Natural killer cell treated with Interleukin-12 subunit alpha and Interleukin-12 subunit beta and Interleukin-15 and Interleukin-18, amount 100 ng/mL, for 72 hours (primary cell): ENCODE measurements around the gene TOMM20. TPM values are rescaled to one million over a fixed set of nuclear protein-coding genes. Genes with fewer than 3 reads are reported as not detected.
"Not testable (repeated sequence)": the region's sequence is repeated elsewhere in the genome, so short reads cannot be mapped to it uniquely, and the experiment has no call there.

ENCODE experiments used
- ATAC-seq, 2 donors: fragments of 150-1000 bp; cut with Tn5 transposase in 1 of 2; sonication (Bioruptor Pico), chemical (Tn5 transposase) in 1 of 2; 2 replicates each; pipeline ENCODE4 v1.10.0; 2021
- DNase-seq: peaks from one replicate; pipeline ENCODE4 v3.0.0; 2022; ENCODE audit warnings: low spot score
- H3K27ac Mint-ChIP-seq, 2 donors: 1 replicate in 1 of 2; 2 replicates in 1 of 2; pipeline ENCODE4 v1.8.0; 2022; ENCODE audit warnings: mixed read lengths in 2 of 2, mild to moderate bottlenecking in 1 of 2, moderate library complexity in 1 of 2
- H3K27me3 Mint-ChIP-seq, 2 donors: 1 replicate in 1 of 2; 2 replicates in 1 of 2; pipeline ENCODE4 v1.8.0; 2022; ENCODE audit warnings: mixed read lengths in 2 of 2
- H3K36me3 Mint-ChIP-seq: one replicate; pipeline ENCODE4 v1.8.0; 2022; ENCODE audit warnings: mixed read lengths
- H3K4me1 Mint-ChIP-seq, 2 donors: 1 replicate in 1 of 2; 2 replicates in 1 of 2; pipeline ENCODE4 v1.8.0; 2022; ENCODE audit warnings: low read depth in 2 of 2, mixed read lengths in 2 of 2, mild to moderate bottlenecking in 1 of 2
- H3K4me3 Mint-ChIP-seq: one replicate; pipeline ENCODE4 v1.8.0; 2022; ENCODE audit warnings: mixed read lengths
- H3K9me3 Mint-ChIP-seq: 2 replicates; pipeline ENCODE4 v1.8.0; 2022; ENCODE audit warnings: mixed read lengths
- total RNA-seq, 2 donors: library from RNA; stranded (reverse); gene quantifications; one replicate each; pipeline ENCODE4 v1.2.3, GENCODE V29; 2022

TOMM20 gene
- total RNA-seq, 2 donors from 2014 or later = 85.7 to 89.6 TPM

- not testable (repeated sequence) for H3K27me3 Mint-ChIP-seq
These were observed 36.6 kb downstream of the TOMM20 start for GRCh38 chr1:235092045-235092406.

GRCh38 chr1:235091319-235092044, 37.2 kb downstream of the TOMM20 start:
- not testable (repeated sequence) for H3K27me3 Mint-ChIP-seq, H3K27ac Mint-ChIP-seq, DNase-seq, H3K9me3 Mint-ChIP-seq, H3K4me3 Mint-ChIP-seq, H3K36me3 Mint-ChIP-seq, ATAC-seq
- H3K4me1 Mint-ChIP-seq = peaks cover 6 to 23% of the 10 kb centered on the region in 2 donors

More at GRCh38 chr1:235092045-235092406, 36.6 kb downstream of the TOMM20 start:
- not testable (repeated sequence) for H3K27ac Mint-ChIP-seq, H3K9me3 Mint-ChIP-seq, ATAC-seq, H3K36me3 Mint-ChIP-seq, DNase-seq, H3K4me3 Mint-ChIP-seq
- peaks cover 6 to 23% of the 10 kb centered on the region in 2 donors for H3K4me1 Mint-ChIP-seq

GRCh38 chr1:235090406-235091069, 38.1 kb downstream of the TOMM20 start:
- no peak for ATAC-seq
- no peak for DNase-seq
- no peaks in the 10 kb centered on the region for H3K9me3 Mint-ChIP-seq
- H3K4me1 Mint-ChIP-seq = peaks cover 6 to 23% of the 10 kb centered on the region in 2 donors
- H3K36me3 Mint-ChIP-seq = no peaks in the 10 kb centered on the region
- no peak overlapping the region for H3K4me3 Mint-ChIP-seq
- H3K27me3 Mint-ChIP-seq = peaks cover 0 to under 1% of the 10 kb centered on the region in 2 donors
- peak overlapping the region in 1 of 2 donors; percentile 80 for H3K27ac Mint-ChIP-seq

- Mint-ChIP-seq H3K27ac (peak overlapping the region in 1 of 2 donors; percentile 47), H3K4me3 (no peak overlapping the region), H3K9me3 (no peaks in the 10 kb centered on the region), H3K27me3 (no peaks in the 10 kb centered on the region), H3K36me3 (no peaks in the 10 kb centered on the region), H3K4me1 (peaks cover 7 to 23% of the 10 kb centered on the region in 2 donors)
- DNase-seq (no peak), ATAC-seq (no peak)
These were observed 39.7 kb downstream of the TOMM20 start for GRCh38 chr1:235088907-235089306.

GRCh38 chr1:235088430-235088829, 40.2 kb downstream of the TOMM20 start:
- Mint-ChIP-seq H3K4me3 (no peak overlapping the region), H3K9me3 (no peaks in the 10 kb centered on the region), H3K36me3 (no peaks in the 10 kb centered on the region), H3K4me1 (peaks cover 7 to 24% of the 10 kb centered on the region in 2 donors), H3K27ac (peak overlapping the region in 1 of 2 donors; percentile 47), H3K27me3 (no peaks in the 10 kb centered on the region)
- DNase-seq (no peak), ATAC-seq (no peak)

GRCh38 chr1:235087906-235088305, 40.7 kb downstream of the TOMM20 start:
- no peak for DNase-seq
- no peak overlapping the region for H3K27ac Mint-ChIP-seq
- H3K27me3 Mint-ChIP-seq = no peaks in the 10 kb centered on the region
- H3K4me3 Mint-ChIP-seq = no peak overlapping the region
- no peak for ATAC-seq
- H3K4me1 Mint-ChIP-seq = peaks cover 13 to 26% of the 10 kb centered on the region in 2 donors
- H3K36me3 Mint-ChIP-seq = no peaks in the 10 kb centered on the region
- no peaks in the 10 kb centered on the region for H3K9me3 Mint-ChIP-seq

GRCh38 chr1:235085411-235086117, 43.1 kb downstream of the TOMM20 start:
- ATAC-seq, H3K4me3 Mint-ChIP-seq, H3K27me3 Mint-ChIP-seq, DNase-seq, H3K36me3 Mint-ChIP-seq, H3K9me3 Mint-ChIP-seq: not testable (repeated sequence)
- peaks cover 14 to 29% of the 10 kb centered on the region in 2 donors for H3K4me1 Mint-ChIP-seq
- peak overlapping the region in 1 of 2 donors; percentile 75 for H3K27ac Mint-ChIP-seq

GRCh38 chr1:235080788-235081187, 47.8 kb downstream of the TOMM20 start:
- H3K27me3 Mint-ChIP-seq, H3K4me3 Mint-ChIP-seq, H3K9me3 Mint-ChIP-seq, H3K36me3 Mint-ChIP-seq, DNase-seq, ATAC-seq, H3K27ac Mint-ChIP-seq: not testable (repeated sequence)
- H3K4me1 Mint-ChIP-seq = peaks cover 27 to 43% of the 10 kb centered on the region in 2 donors

GRCh38 chr1:235080297-235080657, 48.4 kb downstream of the TOMM20 start:
- peaks cover 32 to 48% of the 10 kb centered on the region in 2 donors for H3K4me1 Mint-ChIP-seq
- ATAC-seq, H3K36me3 Mint-ChIP-seq, H3K4me3 Mint-ChIP-seq, H3K27me3 Mint-ChIP-seq, DNase-seq, H3K9me3 Mint-ChIP-seq, H3K27ac Mint-ChIP-seq: not testable (repeated sequence)

- no peak for ATAC-seq
- no peak for DNase-seq
- Mint-ChIP-seq H3K4me3 (no peak overlapping the region), H3K9me3 (no peaks in the 10 kb centered on the region), H3K4me1 (peaks cover 38 to 53% of the 10 kb centered on the region in 2 donors), H3K27me3 (no peaks in the 10 kb centered on the region), H3K27ac (no peak overlapping the region), H3K36me3 (peaks cover 6% of the 10 kb centered on the region)
These were observed 49.0 kb downstream of the TOMM20 start for GRCh38 chr1:235079443-235080296.

GRCh38 chr1:235078480-235079381, 49.9 kb downstream of the TOMM20 start:
- ATAC-seq (no peak), DNase-seq (no peak)
- no peak overlapping the region for H3K4me3 Mint-ChIP-seq
- no peak overlapping the region for H3K27ac Mint-ChIP-seq
- H3K9me3 Mint-ChIP-seq = no peaks in the 10 kb centered on the region
- peaks cover 40 to 53% of the 10 kb centered on the region in 2 donors for H3K4me1 Mint-ChIP-seq
- no peaks in the 10 kb centered on the region for H3K27me3 Mint-ChIP-seq
- H3K36me3 Mint-ChIP-seq = peaks cover 6% of the 10 kb centered on the region

- Mint-ChIP-seq H3K4me1 (peaks cover 35 to 47% of the 10 kb centered on the region in 2 donors), H3K27me3 (no peaks in the 10 kb centered on the region), H3K9me3 (no peaks in the 10 kb centered on the region), H3K4me3 (no peak overlapping the region), H3K27ac (no peak overlapping the region), H3K36me3 (peaks cover 6% of the 10 kb centered on the region)
- DNase-seq = peak; percentile 90
- ATAC-seq = peak; percentile 69 to 79
These were observed 50.8 kb downstream of the TOMM20 start for GRCh38 chr1:235077571-235078479.
